Mesendoderm (in vitro differentiated cells): ENCODE measurements around the gene CMTM5.
"Not testable (repeated sequence)": the region's sequence is repeated elsewhere in the genome, so short reads cannot be mapped to it uniquely, and the experiment has no call there.

Experiments used
- DNase-seq: peaks from one replicate; pipeline ENCODE4 v3.0.0; 2013
- H2AK5ac ChIP-seq: 2 replicates; pipeline ENCODE4 v1.6.1; 2013; ENCODE audit warnings: low read length, inconsistent platforms
- H2BK120ac ChIP-seq: 2 replicates; pipeline ENCODE4 v1.6.1; 2013; ENCODE audit warnings: low read depth, mild to moderate bottlenecking, low read length, moderate library complexity, mixed read lengths
- H2BK15ac ChIP-seq: replicated peaks from 2 replicates; pipeline ENCODE4 v1.6.1; 2013; ENCODE audit warnings: low read depth, mild to moderate bottlenecking, moderate library complexity
- H2BK5ac ChIP-seq: 2 replicates; pipeline ENCODE4 v1.6.1; 2013; ENCODE audit warnings: low read length, inconsistent platforms
- H3K18ac ChIP-seq: 2 replicates; pipeline ENCODE4 v1.6.1; 2013; ENCODE audit warnings: mild to moderate bottlenecking, low read length, mixed read lengths
- H3K23ac ChIP-seq: one replicate; pipeline ENCODE4 v1.6.1; 2013; ENCODE audit warnings: low read length
- H3K27ac ChIP-seq: 2 replicates; pipeline ENCODE4 v1.5.1; 2013; ENCODE audit warnings: low read depth, mild to moderate bottlenecking, inconsistent platforms, low read length, moderate library complexity
- H3K27me3 ChIP-seq: 2 replicates; pipeline ENCODE4 v1.6.1; 2013; ENCODE audit warnings: low read length, control low read depth, mild to moderate bottlenecking, inconsistent platforms; ENCODE audit not compliant: insufficient read depth, poor library complexity
- H3K36me3 ChIP-seq: 2 replicates; pipeline ENCODE4 v1.6.1; 2013; ENCODE audit warnings: low read length, inconsistent platforms; ENCODE audit not compliant: control insufficient read depth, insufficient read depth
- H3K4ac ChIP-seq: one replicate; pipeline ENCODE4 v1.6.1; 2013; ENCODE audit warnings: low read depth, mild to moderate bottlenecking, low read length, moderate library complexity
- H3K4me1 ChIP-seq: 2 replicates; pipeline ENCODE4 v1.6.1; 2013; ENCODE audit warnings: low read depth, low read length, inconsistent platforms; ENCODE audit not compliant: control insufficient read depth
- H3K4me2 ChIP-seq: 2 replicates; pipeline ENCODE4 v1.6.1; 2013; ENCODE audit warnings: low read length
- H3K4me3 ChIP-seq: 2 replicates; pipeline ENCODE4 v1.5.1; 2013; ENCODE audit warnings: mild to moderate bottlenecking, low read length
- H3K56ac ChIP-seq: one replicate; pipeline ENCODE4 v1.6.1; 2013; ENCODE audit warnings: low read length
- H3K79me1 ChIP-seq: 2 replicates; pipeline ENCODE4 v1.6.1; 2013; ENCODE audit warnings: low read length, inconsistent platforms
- H3K79me2 ChIP-seq: 2 replicates; pipeline ENCODE4 v1.6.1; 2013; ENCODE audit warnings: mild to moderate bottlenecking, low read length; ENCODE audit not compliant: control insufficient read depth, insufficient read depth
- H3K9ac ChIP-seq: 2 replicates; pipeline ENCODE4 v1.6.1; 2013; ENCODE audit warnings: low read length, inconsistent platforms
- H4K5ac ChIP-seq: one replicate; pipeline ENCODE4 v1.6.1; 2013; ENCODE audit warnings: low read length
- H4K8ac ChIP-seq: one replicate; pipeline ENCODE4 v1.6.1; 2013; ENCODE audit warnings: low read depth, mild to moderate bottlenecking, control low read depth, low read length, moderate library complexity
- WGBS: extraction: QIAGEN DNeasy Blood & Tissue Kit; methylation state at CpG from one replicate; pipeline ENCODE4 v1.1.7; 2013; ENCODE audit warnings: low lambda C conversion rate, missing lambda C conversion rate; ENCODE audit not compliant: insufficient coverage; ENCODE audit errors: extremely low coverage; 5-methylcytosine and 5-hydroxymethylcytosine counted together

Gene CMTM5

GRCh38 chr14:23416801-23417200, 40.0 kb downstream of the CMTM5 start:
- H3K4me2 ChIP-seq, result no peak overlapping the region
- no peak overlapping the region for H3K4ac ChIP-seq
- H3K9ac ChIP-seq, result no peak overlapping the region
- H3K23ac ChIP-seq, result no peak overlapping the region
- H3K36me3 ChIP-seq, result no peaks in the 10 kb centered on the region
- H2BK120ac ChIP-seq, result no peak overlapping the region
- no peak overlapping the region for H3K4me3 ChIP-seq
- H3K27me3 ChIP-seq, result no peaks in the 10 kb centered on the region
- no peak overlapping the region for H2BK5ac ChIP-seq
- H4K8ac ChIP-seq, result no peak overlapping the region
- H3K4me1 ChIP-seq, result no peaks in the 10 kb centered on the region
- H4K5ac ChIP-seq, result no peak overlapping the region
- H3K27ac ChIP-seq, result no peak overlapping the region
- DNase-seq, result no peak
- H3K79me2 ChIP-seq, result no peaks in the 10 kb centered on the region
- no peaks in the 10 kb centered on the region for H3K79me1 ChIP-seq
- no CpG with 5 or more reads among the region's 11 CpGs for WGBS
- no peak overlapping the region for H3K56ac ChIP-seq
- H3K18ac ChIP-seq, result no peak overlapping the region
- no peak overlapping the region for H2AK5ac ChIP-seq
- H2BK15ac ChIP-seq, result no peak overlapping the region

DNA sequence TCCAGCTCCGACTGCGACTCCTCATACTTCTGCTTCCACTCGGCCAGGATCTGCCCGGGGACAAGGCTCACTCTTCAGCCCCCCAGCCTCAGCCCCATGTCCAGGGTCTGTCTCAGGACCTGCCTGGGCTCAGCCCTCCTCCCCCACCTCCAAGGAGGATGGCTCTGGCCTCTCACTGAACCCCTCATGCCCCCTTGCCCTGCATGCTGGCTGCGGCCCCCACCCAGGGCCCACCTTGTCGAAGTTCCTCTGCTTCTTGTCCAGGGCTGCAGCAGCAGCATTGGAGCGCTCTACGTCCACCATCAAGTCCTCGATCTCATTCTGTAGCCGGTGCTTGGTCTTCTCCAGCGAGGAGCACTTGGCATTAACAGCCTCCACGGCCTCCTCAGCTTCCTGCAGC, 40.4 kb downstream of the CMTM5 start:
- H3K18ac ChIP-seq, H3K9ac ChIP-seq, H2BK15ac ChIP-seq, DNase-seq, H3K4me1 ChIP-seq, H3K79me1 ChIP-seq, H3K27me3 ChIP-seq, H3K4ac ChIP-seq, H2BK5ac ChIP-seq, H3K56ac ChIP-seq, H2AK5ac ChIP-seq, H3K23ac ChIP-seq, H4K5ac ChIP-seq, H3K36me3 ChIP-seq, H4K8ac ChIP-seq, H3K4me3 ChIP-seq, H3K79me2 ChIP-seq, H3K4me2 ChIP-seq, H3K27ac ChIP-seq, H2BK120ac ChIP-seq: not testable (repeated sequence)
- WGBS, result no CpG with 5 or more reads among the region's 12 CpGs

DNA sequence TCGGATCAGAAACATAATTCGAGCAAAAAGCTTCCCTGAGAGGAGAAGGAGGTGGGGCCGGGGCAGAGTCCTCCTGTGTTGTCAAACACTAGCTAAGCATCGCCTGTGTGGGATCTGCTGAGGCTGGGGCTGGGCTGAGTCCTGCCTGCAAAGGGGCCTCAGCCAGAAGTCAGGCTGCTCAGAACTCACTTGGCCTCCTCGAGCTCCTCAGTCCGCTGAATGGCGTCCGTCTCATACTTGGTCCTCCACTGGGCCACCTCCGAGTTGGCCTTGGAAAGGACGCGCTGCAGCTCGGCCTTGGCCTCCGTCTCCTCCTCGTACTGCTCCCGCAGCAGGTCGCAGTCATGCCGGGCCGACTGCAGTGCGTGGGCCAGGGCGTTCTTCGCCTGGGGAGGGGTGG, 41.2 kb downstream of the CMTM5 start:
- Histone ChIP-seq H4K8ac (no peak overlapping the region), H2AK5ac (no peak overlapping the region), H3K79me1 (no peaks in the 10 kb centered on the region), H3K18ac (no peak overlapping the region), H3K36me3 (no peaks in the 10 kb centered on the region), H3K4me3 (no peak overlapping the region), H2BK5ac (no peak overlapping the region), H3K56ac (no peak overlapping the region), H3K27me3 (no peaks in the 10 kb centered on the region), H3K23ac (no peak overlapping the region), H3K9ac (no peak overlapping the region), H3K4me1 (no peaks in the 10 kb centered on the region), H3K4ac (no peak overlapping the region), H4K5ac (no peak overlapping the region), H3K4me2 (no peak overlapping the region), H3K27ac (no peak overlapping the region), H2BK120ac (no peak overlapping the region), H2BK15ac (no peak overlapping the region), H3K79me2 (no peaks in the 10 kb centered on the region)
- WGBS, result no CpG with 5 or more reads among the region's 21 CpGs
- no peak for DNase-seq

DNA sequence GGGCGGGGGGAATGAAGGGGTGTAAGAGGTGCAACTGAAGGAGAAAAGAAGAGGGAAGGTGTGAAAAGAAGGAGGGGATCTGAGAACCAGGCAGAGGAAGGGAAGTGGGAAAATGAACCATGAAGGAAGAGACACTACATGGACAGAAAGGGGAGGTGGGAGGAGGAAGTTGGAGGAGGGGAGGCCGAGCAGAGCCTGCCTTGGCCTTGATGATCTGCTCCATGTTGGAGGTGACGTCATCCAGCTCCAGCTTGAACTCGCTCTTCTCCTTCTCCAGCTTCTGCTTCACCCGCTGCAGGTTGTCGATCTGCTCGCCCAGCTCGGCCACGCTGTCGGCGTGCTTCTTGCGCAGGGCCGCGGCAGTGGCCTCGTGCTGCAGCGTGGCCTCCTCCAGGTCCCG, 42.8 kb downstream of the CMTM5 start:
- not testable (repeated sequence) for H3K27me3 ChIP-seq, H3K4me1 ChIP-seq, H3K4ac ChIP-seq, H3K79me1 ChIP-seq, H3K56ac ChIP-seq, H2BK15ac ChIP-seq, H3K23ac ChIP-seq, H2BK5ac ChIP-seq, H3K27ac ChIP-seq, H2AK5ac ChIP-seq, H2BK120ac ChIP-seq, DNase-seq, H3K4me3 ChIP-seq, H3K9ac ChIP-seq, H4K8ac ChIP-seq, H4K5ac ChIP-seq, H3K4me2 ChIP-seq, H3K18ac ChIP-seq, H3K79me2 ChIP-seq, H3K36me3 ChIP-seq
- WGBS, result 100% methylated on average over 1 of the region's 17 CpGs

DNA sequence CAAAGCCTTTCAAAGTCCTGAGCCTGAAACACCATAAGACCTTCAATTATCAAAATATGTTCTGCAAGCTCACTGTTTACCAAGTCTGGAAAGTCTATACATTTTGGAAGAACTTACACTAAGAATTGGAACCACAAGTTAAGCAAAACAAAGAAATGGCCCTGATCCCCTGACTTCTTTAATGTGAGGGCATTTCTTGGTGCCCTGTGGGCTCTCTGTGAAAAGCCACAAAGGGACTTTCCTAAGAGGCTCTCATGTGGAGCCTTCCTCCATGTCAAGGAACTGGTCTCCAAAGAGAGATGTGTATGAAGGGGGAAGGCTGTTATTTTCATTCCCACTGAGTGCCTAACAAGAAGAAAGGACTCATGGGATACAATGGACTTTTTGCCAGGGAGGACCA, 44.7 kb downstream of the CMTM5 start:
- H3K79me1 ChIP-seq, result no peaks in the 10 kb centered on the region
- H4K5ac ChIP-seq, result no peak overlapping the region
- H2BK5ac ChIP-seq, result no peak overlapping the region
- no peak overlapping the region for H3K56ac ChIP-seq
- no peak overlapping the region for H4K8ac ChIP-seq
- H3K4ac ChIP-seq, result no peak overlapping the region
- no peak overlapping the region for H3K4me2 ChIP-seq
- H2AK5ac ChIP-seq, result no peak overlapping the region
- no peaks in the 10 kb centered on the region for H3K27me3 ChIP-seq
- no peak overlapping the region for H2BK120ac ChIP-seq
- H3K9ac ChIP-seq, result no peak overlapping the region
- H3K23ac ChIP-seq, result no peak overlapping the region
- no peak overlapping the region for H3K27ac ChIP-seq
- H3K4me3 ChIP-seq, result no peak overlapping the region
- H2BK15ac ChIP-seq, result no peak overlapping the region
- no peaks in the 10 kb centered on the region for H3K36me3 ChIP-seq
- no peaks in the 10 kb centered on the region for H3K79me2 ChIP-seq
- no peak for DNase-seq
- H3K18ac ChIP-seq, result no peak overlapping the region
- H3K4me1 ChIP-seq, result no peaks in the 10 kb centered on the region

DNA sequence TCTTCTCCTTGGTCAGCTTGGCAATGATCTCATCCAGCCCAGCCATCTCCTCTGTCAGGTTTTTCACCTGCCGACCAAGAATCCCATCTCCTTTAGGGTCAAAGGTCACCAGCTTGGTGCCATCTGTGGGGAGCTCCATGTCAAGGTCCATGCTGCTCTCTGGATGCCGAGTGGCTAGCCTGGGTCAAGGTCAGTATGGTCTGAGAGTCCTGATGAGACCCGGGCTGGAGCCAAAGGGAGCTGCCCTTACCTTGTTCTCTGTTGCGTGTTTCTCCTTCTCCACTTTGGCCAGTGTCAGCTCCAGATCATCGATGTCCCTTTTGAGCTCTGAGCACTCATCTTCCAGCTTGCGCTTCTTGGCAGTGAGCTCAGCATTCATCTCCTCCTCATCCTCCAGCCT, 46.8 kb downstream of the CMTM5 start:
- no peaks in the 10 kb centered on the region for H3K36me3 ChIP-seq
- H3K79me1 ChIP-seq, result no peaks in the 10 kb centered on the region
- WGBS, result no CpG with 5 or more reads among the region's 6 CpGs

More for the DNA sequence above, 46.8 kb downstream of the CMTM5 start:
- H3K4me1 ChIP-seq, result no peaks in the 10 kb centered on the region
- H3K4ac ChIP-seq, result no peak overlapping the region
- H3K4me3 ChIP-seq, result no peak overlapping the region
- no peak overlapping the region for H4K8ac ChIP-seq
- DNase-seq, result no peak
- H3K79me2 ChIP-seq, result no peaks in the 10 kb centered on the region
- H2BK120ac ChIP-seq, result no peak overlapping the region
- no peaks in the 10 kb centered on the region for H3K27me3 ChIP-seq
- H3K27ac ChIP-seq, result no peak overlapping the region
- no peak overlapping the region for H3K9ac ChIP-seq
- no peak overlapping the region for H3K18ac ChIP-seq
- H2AK5ac ChIP-seq, result no peak overlapping the region
- no peak overlapping the region for H2BK5ac ChIP-seq
- H4K5ac ChIP-seq, result no peak overlapping the region
- H3K56ac ChIP-seq, result no peak overlapping the region
- no peak overlapping the region for H3K23ac ChIP-seq
- H3K4me2 ChIP-seq, result no peak overlapping the region
- H2BK15ac ChIP-seq, result no peak overlapping the region
